H9 (cell line): ENCODE data around the gene YWHAQ. TPM values are rescaled to one million over a fixed set of nuclear protein-coding genes. Genes with fewer than 3 reads are reported as not detected.

Source experiments
- DNase-seq: peaks from one replicate; pipeline ENCODE4 v3.0.0-alpha.2; 2017
- H2AFZ ChIP-seq: one replicate; pipeline ENCODE4 v1.6.1; 2013; ENCODE audit warnings: mild to moderate bottlenecking, low read length, control low read depth, moderate library complexity
- H2AK5ac ChIP-seq: 2 replicates; pipeline ENCODE4 v1.6.1; 2013; ENCODE audit warnings: low read length, control low read depth, mixed read lengths; ENCODE audit not compliant: insufficient read length
- H2BK120ac ChIP-seq: one replicate; pipeline ENCODE4 v1.6.1; 2013; ENCODE audit warnings: low read depth, mild to moderate bottlenecking, low read length, control low read depth, inconsistent platforms; ENCODE audit not compliant: poor library complexity, severe bottlenecking
- H2BK12ac ChIP-seq: 2 replicates; pipeline ENCODE4 v1.6.1; 2013; ENCODE audit warnings: low read length, control low read depth, mixed read lengths, low read depth; ENCODE audit not compliant: insufficient read length
- H2BK15ac ChIP-seq: 2 replicates; pipeline ENCODE4 v1.6.1; 2013; ENCODE audit warnings: low read depth, low read length, control low read depth
- H2BK20ac ChIP-seq: one replicate; pipeline ENCODE4 v1.6.1; 2013; ENCODE audit warnings: low read depth, mild to moderate bottlenecking, low read length, control low read depth, inconsistent platforms; ENCODE audit not compliant: poor library complexity, severe bottlenecking
- H2BK5ac ChIP-seq: 2 replicates; pipeline ENCODE4 v1.6.1; 2013; ENCODE audit warnings: low read length, control low read depth, mixed read lengths; ENCODE audit not compliant: insufficient read length
- H3K14ac ChIP-seq: 2 replicates; pipeline ENCODE4 v1.6.1; 2013; ENCODE audit warnings: low read length, control low read depth; ENCODE audit not compliant: insufficient read depth
- H3K18ac ChIP-seq: 2 replicates; pipeline ENCODE4 v1.6.1; 2013; ENCODE audit warnings: low read depth, mild to moderate bottlenecking, mixed read lengths, low read length, control low read depth; ENCODE audit not compliant: insufficient read length
- H3K23ac ChIP-seq: 2 replicates; pipeline ENCODE4 v1.6.1; 2013; ENCODE audit warnings: low read length, control low read depth, mixed read lengths, low read depth; ENCODE audit not compliant: insufficient read length
- H3K23me2 ChIP-seq: 2 replicates; pipeline ENCODE4 v1.6.1; 2013; ENCODE audit warnings: low read depth, mild to moderate bottlenecking, mixed read lengths, low read length, control low read depth; ENCODE audit not compliant: insufficient read length, poor library complexity, severe bottlenecking
- H3K27ac ChIP-seq: 2 replicates; pipeline ENCODE4 v1.5.1; 2013; ENCODE audit warnings: low read length, control low read depth, mixed read lengths, low read depth; ENCODE audit not compliant: insufficient read length
- H3K27me3 ChIP-seq: 2 replicates; pipeline ENCODE4 v1.6.1; 2013; ENCODE audit warnings: low read length, control low read depth, inconsistent platforms; ENCODE audit not compliant: insufficient read depth
- H3K4ac ChIP-seq: 2 replicates; pipeline ENCODE4 v1.6.1; 2013; ENCODE audit warnings: low read depth, mild to moderate bottlenecking, control low read depth, inconsistent platforms, low read length, moderate library complexity
- H3K4me1 ChIP-seq: 2 replicates; pipeline ENCODE4 v1.6.1; 2013; ENCODE audit warnings: low read length, control low read depth, inconsistent platforms; ENCODE audit not compliant: insufficient read depth
- H3K4me2 ChIP-seq: 2 replicates; pipeline ENCODE4 v1.6.1; 2013; ENCODE audit warnings: low read length, control low read depth, mixed read lengths; ENCODE audit not compliant: insufficient read length, insufficient read depth
- H3K56ac ChIP-seq: 2 replicates; pipeline ENCODE4 v1.6.1; 2013; ENCODE audit warnings: low read depth, mild to moderate bottlenecking, mixed read lengths, low read length, control low read depth; ENCODE audit not compliant: insufficient read length
- H3K79me1 ChIP-seq: 2 replicates; pipeline ENCODE4 v1.6.1; 2013; ENCODE audit warnings: low read depth, mild to moderate bottlenecking, moderate library complexity, low read length, control low read depth, inconsistent platforms; ENCODE audit not compliant: insufficient read depth, poor library complexity, severe bottlenecking
- H3K79me2 ChIP-seq: 2 replicates; pipeline ENCODE4 v1.6.1; 2013; ENCODE audit warnings: low read length, control low read depth, inconsistent platforms; ENCODE audit not compliant: insufficient read depth
- H3K9ac ChIP-seq: 2 replicates; pipeline ENCODE4 v1.6.1; 2013; ENCODE audit warnings: low read length, control low read depth, mixed read lengths; ENCODE audit not compliant: insufficient read length; ENCODE audit errors: extremely low read depth
- H3K9me3 ChIP-seq: one replicate; pipeline ENCODE4 v1.6.1; 2013; ENCODE audit warnings: low read depth, low read length, inconsistent platforms; ENCODE audit not compliant: control insufficient read depth
- H3T11ph ChIP-seq: one replicate; pipeline ENCODE4 v1.6.1; 2013; ENCODE audit warnings: mild to moderate bottlenecking, low read length, control low read depth, inconsistent platforms
- H4K20me1 ChIP-seq: one replicate; pipeline ENCODE4 v1.6.1; 2013; ENCODE audit not compliant: control insufficient read depth, insufficient read length, insufficient read depth
- H4K5ac ChIP-seq: 2 replicates; pipeline ENCODE4 v1.6.1; 2013; ENCODE audit warnings: low read depth, mild to moderate bottlenecking, mixed read lengths, low read length, control low read depth; ENCODE audit not compliant: insufficient read length
- H4K8ac ChIP-seq: replicated peaks from 2 replicates; pipeline ENCODE4 v1.6.1; 2013; ENCODE audit warnings: low read length, control low read depth, mixed read lengths, low read depth; ENCODE audit not compliant: insufficient read length
- H4K91ac ChIP-seq: 2 replicates; pipeline ENCODE4 v1.6.1; 2013; ENCODE audit warnings: low read depth, mild to moderate bottlenecking, moderate library complexity, mixed read lengths, low read length, control low read depth; ENCODE audit not compliant: insufficient read length
- H3K27ac Mint-ChIP-seq, 3 experiments: 2 replicates in 2 of 3; 3 replicates in 1 of 3; pipeline ENCODE4 v1.8.0; 2020 to 2021; ENCODE audit warnings: mixed read lengths in 3 of 3, mild to moderate bottlenecking in 1 of 3, moderate library complexity in 1 of 3
- H3K27me3 Mint-ChIP-seq: 2 replicates; pipeline ENCODE4 v1.8.0; 2021; ENCODE audit warnings: low read depth, mild to moderate bottlenecking, moderate library complexity, mixed read lengths
- H3K36me3 Mint-ChIP-seq, 3 experiments: 2 replicates in 2 of 3; 3 replicates in 1 of 3; pipeline ENCODE4 v1.8.0; 2020 to 2021; ENCODE audit warnings: low read depth in 3 of 3, mixed read lengths in 3 of 3; ENCODE audit not compliant: insufficient read depth in 1 of 3
- H3K4me1 Mint-ChIP-seq, 2 experiments: 2 replicates each; pipeline ENCODE4 v1.8.0; 2020; ENCODE audit warnings: mixed read lengths in 2 of 2
- H3K4me3 Mint-ChIP-seq, 2 experiments: 2 replicates in 1 of 2; 3 replicates in 1 of 2; pipeline ENCODE4 v1.8.0; 2020 to 2021; ENCODE audit warnings: mild to moderate bottlenecking in 2 of 2, mixed read lengths in 2 of 2, moderate library complexity in 1 of 2
- H3K9me3 Mint-ChIP-seq, 2 experiments: 2 replicates in 1 of 2; 3 replicates in 1 of 2; pipeline ENCODE4 v1.8.0; 2020; ENCODE audit warnings: mild to moderate bottlenecking in 2 of 2, mixed read lengths in 2 of 2, moderate library complexity in 1 of 2
- CTCF ChIP-seq: fragments of 200-600 bp; sonication (generic); conservative IDR thresholded peaks from 3 replicates; pipeline ENCODE4 v1.8.0; 2021; ENCODE audit warnings: antibody characterized with exemption, mild to moderate bottlenecking
- WGBS: extraction: QIAGEN DNeasy Blood & Tissue Kit; methylation state at CpG from one replicate; pipeline ENCODE4 v1.1.7; 2013; ENCODE audit warnings: missing lambda C conversion rate, low lambda C conversion rate, mixed read lengths; ENCODE audit not compliant: insufficient read length; ENCODE audit errors: extremely low coverage; 5-methylcytosine and 5-hydroxymethylcytosine counted together
- total RNA-seq: library from RNA; stranded (reverse); gene quantifications from 2 replicates; pipeline ENCODE4 v1.2.1, GENCODE V29; 2021

The YWHAQ gene
- total RNA-seq, 1 experiment from 2014 or later: 374 TPM

GRCh38 chr2:9543557-9543956, 87.2 kb downstream of the YWHAQ start:
- Mint-ChIP-seq H3K27ac (no peak overlapping the region), H3K4me1 (peaks cover 13 to 14% of the 10 kb centered on the region in 2 experiments), H3K27me3 (no peaks in the 10 kb centered on the region), H3K4me3 (no peak overlapping the region), H3K9me3 (no peaks in the 10 kb centered on the region), H3K36me3 (peaks cover 0 to 5% (median 0%) of the 10 kb centered on the region in 3 experiments; a peak in 2 of 7 replicates)
- H3K14ac ChIP-seq: no peak overlapping the region
- H3K27ac ChIP-seq: no peak overlapping the region
- no peak overlapping the region for H2BK20ac ChIP-seq
- no peaks in the 10 kb centered on the region; the same call in 1 of the 2 replicates for H3K79me2 ChIP-seq
- no peak overlapping the region for H4K91ac ChIP-seq
- no peak overlapping the region for H2BK120ac ChIP-seq
- no peaks in the 10 kb centered on the region for H3K23me2 ChIP-seq
- peaks cover 2% of the 10 kb centered on the region for H3K79me1 ChIP-seq
- H3K9me3 ChIP-seq: no peaks in the 10 kb centered on the region
- no peak overlapping the region for H2BK15ac ChIP-seq
- no peak overlapping the region for H4K8ac ChIP-seq
- no peak overlapping the region for H3K23ac ChIP-seq
- no peak overlapping the region for H3K9ac ChIP-seq
- H2AFZ ChIP-seq: no peak overlapping the region
- H3K18ac ChIP-seq: no peak overlapping the region
- no peak overlapping the region for H3K4ac ChIP-seq
- WGBS: no CpG with 5 or more reads among the region's 1 CpG
- DNase-seq: no peak
- H4K5ac ChIP-seq: no peak overlapping the region
- H3K27me3 ChIP-seq: no peaks in the 10 kb centered on the region
- H2BK5ac ChIP-seq: no peak overlapping the region
- H3T11ph ChIP-seq: no peak overlapping the region
- H4K20me1 ChIP-seq: no peaks in the 10 kb centered on the region
- H2BK12ac ChIP-seq: no peak overlapping the region
- peaks cover 8% of the 10 kb centered on the region; the same call in 1 of the 2 replicates for H3K4me1 ChIP-seq
- TF ChIP-seq CTCF: no peak
- H3K56ac ChIP-seq: no peak overlapping the region
- no peak overlapping the region for H2AK5ac ChIP-seq
- H3K4me2 ChIP-seq: no peak overlapping the region
